Measurements from ENCODE around the gene MTHFSD. TPM values are rescaled to one million over a fixed set of nuclear protein-coding genes. Genes with fewer than 3 reads are reported as not detected.

MTHFSD gene
- total RNA-seq, 2 donors from 2014 or later: 10.3 to 12.4 TPM

Other genes with a start within 250 kb of the MTHFSD start
- under 1 TPM; 0.24 to 0.41 TPM for gene FOXF1, start 44.7 kb downstream of the MTHFSD start, total RNA-seq
- gene FOXC2, start 11.6 kb upstream of the MTHFSD start, total RNA-seq: 1 to 10 TPM; 1.9 to 5.3 TPM
- gene FOXL1, start 23.3 kb upstream of the MTHFSD start, total RNA-seq: 1 to 10 TPM in 1 of 2 donors, under 1 TPM in 1; 0.80 to 1.4 TPM

All from left cardiac atrium (tissue), 2 donors.